ENCODE data around the gene LRRC74B.
"Not testable (repeated sequence)": the region's sequence is repeated elsewhere in the genome, so short reads cannot be mapped to it uniquely, and the experiment has no call there.

The LRRC74B gene

GRCh38 chr22:21045585-21046294 is at the start of gene LRRC74B:
Gene LRRC74B, plus strand, starts transcription at chr22:21045946. Its CDS starts 41 bp downstream, at chr22:21045987.
- DNase-seq = peak; percentile 73

- DNase-seq = no peak
These were observed 49.7 kb upstream of the LRRC74B start for GRCh38 chr22:20996031-20996410.

GRCh38 chr22:20996598-20997535 is 48.9 kb upstream of the LRRC74B start:
- no peak for DNase-seq

GRCh38 chr22:20997536-20998257 is 48.0 kb upstream of the LRRC74B start:
- DNase-seq = no peak

- no peak for DNase-seq
These were observed 47.1 kb upstream of the LRRC74B start for GRCh38 chr22:20998411-20999336.

GRCh38 chr22:20999350-21000206 is 46.2 kb upstream of the LRRC74B start:
- no peak for DNase-seq

- no peak for DNase-seq
These were observed 45.3 kb upstream of the LRRC74B start for GRCh38 chr22:21000207-21000986.

GRCh38 chr22:21000987-21001600 is 44.7 kb upstream of the LRRC74B start:
- no peak for DNase-seq

GRCh38 chr22:21001601-21002325 is 44.0 kb upstream of the LRRC74B start, which contains the start of gene THAP7:
Gene THAP7, minus strand, starts transcription at chr22:21002118. Its CDS starts 207 bp downstream, at chr22:21001911.
- peak; percentile 96 for DNase-seq

GRCh38 chr22:21003782-21004181 is 42.0 kb upstream of the LRRC74B start:
- DNase-seq = no peak

GRCh38 chr22:21009208-21009607 is 36.5 kb upstream of the LRRC74B start:
- not testable (repeated sequence) for DNase-seq

- DNase-seq = peak; percentile 29
These were observed 35.9 kb upstream of the LRRC74B start for GRCh38 chr22:21009638-21010425.

GRCh38 chr22:21010426-21011113 is 35.2 kb upstream of the LRRC74B start:
- DNase-seq = no peak

- no peak for DNase-seq
These were observed 33.0 kb upstream of the LRRC74B start for GRCh38 chr22:21012446-21013407.

- no peak for DNase-seq
These were observed 32.0 kb upstream of the LRRC74B start for GRCh38 chr22:21013657-21014201.

- DNase-seq = peak; percentile 92
These were observed 31.5 kb upstream of the LRRC74B start for GRCh38 chr22:21014202-21014725.
